NCI-H2227 treated with DMSO at 0.1 percent for 48 hours (cell line): ENCODE data around the gene MMP24OS.
A peak's percentile ranks its signal among the peaks of the same experiment; 100 is the strongest.

Experiments
- DNase-seq: peaks from one replicate; lab custom pipeline; 2025; lab: John Stamatoyannopoulos, UW

MMP24OS gene

DNA sequence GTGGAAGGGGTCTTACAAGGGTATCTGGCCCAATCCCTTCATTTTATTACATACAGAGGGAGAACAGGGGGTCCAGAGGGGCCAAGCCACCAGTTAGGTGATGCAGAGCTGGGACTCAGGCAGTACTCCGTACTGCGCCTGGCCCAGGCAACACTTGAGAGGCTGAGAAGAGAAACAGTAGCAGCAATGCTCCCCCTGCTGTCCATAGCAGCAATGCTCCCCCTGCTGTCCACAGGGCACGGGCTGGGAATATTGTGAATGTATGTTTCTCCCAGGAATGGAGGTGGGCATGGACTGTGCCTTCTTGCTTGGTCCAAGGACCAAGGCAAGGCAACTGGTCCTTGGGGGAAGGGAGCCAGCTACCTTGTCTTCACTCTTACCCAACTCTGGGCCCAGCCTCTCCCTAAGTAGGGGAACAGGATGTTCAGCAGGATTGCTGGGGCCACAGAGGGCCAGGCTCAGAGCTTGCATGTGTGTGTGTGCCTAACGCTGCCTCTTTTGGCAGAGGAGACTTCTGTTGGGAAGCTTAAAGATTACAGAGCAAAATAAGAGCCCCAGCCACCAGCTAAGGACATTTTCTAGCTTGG lies 29.1 kb upstream of the MMP24OS start:
- DNase-seq: peak; percentile 44

- DNase-seq: no peak
These were observed 28.0 kb upstream of the MMP24OS start for GRCh38 chr20:35305682-35306556.

DNA sequence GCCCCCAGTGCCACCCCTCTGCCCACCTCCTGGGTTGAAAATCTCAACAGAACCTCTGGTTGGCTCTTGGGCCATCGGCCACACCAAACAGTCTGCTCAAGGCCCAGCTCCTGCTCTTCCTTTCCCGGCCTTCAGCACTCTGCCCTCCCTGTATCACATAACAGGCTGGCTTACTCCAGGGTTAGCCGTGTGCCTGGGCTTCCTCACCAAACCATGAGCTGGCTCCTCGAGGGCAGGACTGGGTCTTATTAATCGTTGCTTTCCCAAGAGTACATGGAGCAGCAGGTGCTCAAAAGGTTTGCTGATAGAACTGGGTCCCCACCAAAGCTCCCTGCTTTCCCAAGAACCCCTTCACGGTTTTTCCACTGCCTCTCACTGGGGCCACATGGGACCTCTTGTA lies 27.0 kb upstream of the MMP24OS start:
- no peak for DNase-seq

DNA sequence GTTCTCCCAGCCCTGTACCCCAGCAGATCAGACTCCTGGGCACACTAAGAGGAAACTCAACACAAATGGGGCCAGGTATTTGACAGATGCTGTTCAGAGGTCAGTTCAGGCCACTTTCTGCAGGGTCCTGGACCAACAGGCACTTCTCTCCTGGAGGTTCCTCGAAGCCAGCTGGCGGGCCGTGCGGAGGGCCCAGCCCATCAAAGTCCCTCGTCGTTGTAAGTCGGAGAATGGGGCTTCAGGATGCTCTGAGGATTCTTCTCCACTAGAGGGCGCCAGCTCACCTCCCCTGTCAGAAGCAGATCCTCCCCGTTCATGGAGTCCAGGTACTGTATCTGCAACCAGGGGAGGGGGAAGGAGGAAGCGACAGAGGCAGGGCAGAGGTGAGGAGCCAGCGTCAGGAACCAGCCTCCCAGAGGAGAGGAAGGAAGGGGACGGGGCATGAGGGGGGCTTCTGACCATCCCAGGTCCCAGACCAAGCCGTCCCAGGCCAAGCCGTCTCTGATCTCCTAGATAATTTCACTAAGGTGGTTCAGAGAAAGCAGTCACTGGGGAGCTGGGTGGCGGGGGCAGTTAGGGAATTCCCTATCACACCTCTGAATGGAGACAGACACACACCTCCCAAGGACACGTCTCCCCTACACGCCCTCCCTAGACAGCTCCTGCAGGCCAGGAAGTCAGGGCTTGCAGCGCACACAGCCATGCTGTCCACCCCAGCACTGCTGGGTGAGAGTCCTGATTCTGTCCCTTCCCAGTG lies 26.0 kb upstream of the MMP24OS start:
- DNase-seq: peak; percentile 68

GRCh38 chr20:35303382-35303734 lies 25.4 kb upstream of the MMP24OS start:
- no peak for DNase-seq

- DNase-seq: no peak
These were observed 24.8 kb upstream of the MMP24OS start for GRCh38 chr20:35302421-35303335.

- DNase-seq: no peak
These were observed 23.5 kb upstream of the MMP24OS start for GRCh38 chr20:35301426-35301825.

DNA sequence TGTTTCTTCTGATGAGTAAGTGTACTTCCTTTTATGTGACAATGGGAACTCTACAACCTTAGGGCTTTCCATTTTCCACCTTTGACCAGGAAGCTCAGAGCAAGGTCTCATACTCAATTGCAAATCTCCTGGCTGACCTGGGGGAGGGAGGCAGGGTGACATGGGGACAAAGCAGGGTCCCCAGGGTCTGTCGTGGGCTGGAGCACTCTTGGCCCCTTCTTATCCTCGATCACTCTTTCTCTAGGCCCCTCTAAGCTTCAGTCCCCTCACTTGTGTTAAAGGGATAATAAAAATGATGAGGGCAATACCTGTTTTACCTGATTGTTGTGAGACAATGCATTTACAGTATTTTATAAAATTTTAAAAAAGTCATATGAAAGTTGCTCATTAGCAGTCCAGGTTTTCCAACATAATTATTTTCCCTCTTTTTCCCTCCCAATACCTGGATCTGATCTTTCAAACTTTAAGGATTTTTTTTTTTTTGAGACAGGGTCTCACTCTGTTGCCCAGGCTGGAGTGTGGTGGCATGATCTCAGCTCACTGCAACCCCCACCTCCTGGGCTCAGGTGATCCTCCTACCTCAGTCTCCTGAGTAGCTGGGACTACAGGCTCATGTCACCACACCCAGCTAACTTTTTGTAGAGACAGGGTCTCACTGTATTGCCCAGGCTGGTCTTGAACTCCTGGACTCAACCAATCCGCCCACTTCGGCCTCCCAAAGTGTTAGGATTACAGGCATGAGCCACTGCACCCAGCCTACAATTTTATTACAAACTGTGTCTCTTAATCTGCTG lies 22.7 kb upstream of the MMP24OS start:
- no peak for DNase-seq

DNA sequence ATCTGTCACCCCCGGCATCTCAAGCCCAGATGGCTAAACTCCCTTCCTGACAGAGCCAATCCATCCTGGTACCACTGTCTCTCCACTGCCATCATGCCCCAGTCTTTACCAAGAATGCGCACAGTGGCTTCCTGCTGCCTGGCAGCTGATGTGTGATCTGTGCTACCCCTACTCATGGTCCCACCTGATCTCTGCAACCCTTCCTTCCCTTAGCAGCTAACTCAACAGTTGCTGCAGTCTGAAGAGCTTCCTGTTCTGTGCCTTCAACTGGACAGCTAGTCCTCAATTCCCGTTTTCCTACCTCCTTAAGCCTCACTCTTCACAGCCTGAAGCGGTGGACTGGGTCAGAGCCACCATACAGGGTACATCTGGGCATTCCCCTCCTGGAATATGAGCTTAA lies 21.9 kb upstream of the MMP24OS start:
- DNase-seq: no peak

DNA sequence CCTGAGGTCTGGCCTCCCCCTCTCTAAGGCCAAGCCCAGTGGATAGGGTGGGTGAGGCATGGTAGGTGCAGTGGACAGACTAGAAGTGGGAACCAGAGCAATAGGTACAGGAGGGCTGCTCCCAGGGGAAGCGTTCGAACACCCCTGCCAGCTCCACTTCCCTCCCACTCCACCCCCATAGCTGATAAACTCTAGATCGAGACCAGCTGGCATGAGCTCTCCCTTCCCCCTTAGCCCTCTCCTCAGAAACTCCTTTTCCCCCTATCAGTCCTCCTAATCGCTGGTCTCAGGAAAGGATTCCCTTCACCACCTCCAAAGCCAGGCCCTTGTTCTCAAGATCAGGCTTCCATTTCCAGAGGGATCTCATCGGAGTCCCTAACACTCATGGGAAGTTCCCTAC lies 20.3 kb upstream of the MMP24OS start:
- DNase-seq: no peak

- no peak for DNase-seq
These were observed 19.8 kb upstream of the MMP24OS start for GRCh38 chr20:35297740-35298139.

- no peak for DNase-seq
These were observed 19.2 kb upstream of the MMP24OS start for GRCh38 chr20:35297155-35297554.

GRCh38 chr20:35296101-35296554 lies 18.2 kb upstream of the MMP24OS start:
- no peak for DNase-seq

- no peak for DNase-seq
These were observed 17.8 kb upstream of the MMP24OS start for GRCh38 chr20:35295674-35296073.

DNA sequence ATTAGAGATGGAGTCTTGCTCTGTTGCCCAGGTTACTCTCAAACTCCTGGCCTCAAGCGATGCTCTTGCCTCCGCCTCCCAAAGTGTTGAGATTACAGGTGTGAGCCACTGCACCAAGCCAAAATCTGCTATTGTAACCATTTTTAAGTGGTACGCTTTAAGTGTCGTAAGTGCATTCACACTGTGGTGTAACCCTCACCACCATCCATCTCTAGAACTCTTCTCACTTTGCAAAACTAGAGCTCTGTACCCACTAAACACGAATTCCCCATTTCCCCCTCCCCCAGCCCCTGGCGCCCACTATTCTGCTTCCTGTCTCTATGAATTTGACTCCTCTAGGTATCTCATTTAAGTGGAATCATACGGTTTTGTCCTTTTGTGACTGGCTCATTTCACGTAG lies 17.1 kb upstream of the MMP24OS start:
- DNase-seq: no peak

GRCh38 chr20:35294293-35294685 lies 16.4 kb upstream of the MMP24OS start:
- DNase-seq: no peak

GRCh38 chr20:35293303-35294292 lies 15.7 kb upstream of the MMP24OS start:
- DNase-seq: no peak

DNA sequence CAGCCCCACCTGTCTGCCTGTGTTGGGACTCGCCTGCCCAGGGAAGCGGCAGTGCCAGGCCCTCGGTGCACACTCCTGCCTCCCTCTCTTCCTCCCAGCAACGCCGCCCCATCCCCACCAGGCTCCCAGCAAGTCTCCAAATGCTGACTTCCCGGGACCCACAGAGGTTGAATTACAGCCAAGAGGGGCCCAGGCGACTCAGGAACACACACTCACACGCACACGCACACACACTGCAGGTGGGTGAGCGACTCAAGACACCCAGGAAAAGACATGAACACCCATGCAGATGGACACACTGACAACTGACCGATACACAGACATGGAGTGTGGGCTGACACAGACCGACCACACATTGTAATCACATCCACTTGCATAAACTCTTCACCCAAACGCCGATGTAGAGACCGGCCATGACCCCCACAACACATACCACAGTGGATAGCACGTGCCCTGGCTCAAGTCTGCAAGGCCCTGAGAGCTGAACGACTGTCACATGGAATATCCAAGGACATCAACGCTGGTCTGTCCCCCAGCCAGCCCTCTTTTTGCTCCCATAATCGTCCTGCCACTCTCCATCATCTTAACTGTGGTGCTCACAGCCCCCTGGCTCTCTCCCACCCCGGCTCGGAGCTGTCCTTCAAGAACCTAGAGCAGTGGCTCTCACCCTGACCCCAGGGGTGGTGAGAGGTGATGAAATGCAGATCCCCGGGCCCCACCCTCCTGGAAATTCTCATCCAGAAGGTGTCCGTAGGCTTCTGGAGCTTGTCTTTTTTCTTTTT lies 14.8 kb upstream of the MMP24OS start:
- DNase-seq: no peak
